Nephron (organoid): ENCODE data around the gene FEM1C.

Experiments used
- H3K27ac Mint-ChIP-seq, 3 experiments: 2 replicates each; pipeline ENCODE4 v1.8.0; 2020; ENCODE audit warnings: mixed read lengths in 3 of 3, mild to moderate bottlenecking in 2 of 3, moderate library complexity in 1 of 3
- H3K27me3 Mint-ChIP-seq: 2 replicates; pipeline ENCODE4 v1.8.0; 2021; ENCODE audit warnings: low read depth, mild to moderate bottlenecking, moderate library complexity, mixed read lengths
- H3K36me3 Mint-ChIP-seq: 2 replicates; pipeline ENCODE4 v1.8.0; 2020; ENCODE audit warnings: low read depth, mixed read lengths
- H3K4me1 Mint-ChIP-seq: 2 replicates; pipeline ENCODE4 v1.8.0; 2020; ENCODE audit warnings: mixed read lengths
- H3K4me3 Mint-ChIP-seq, 3 experiments: 2 replicates each; pipeline ENCODE4 v1.8.0; 2020; ENCODE audit warnings: mild to moderate bottlenecking in 3 of 3, mixed read lengths in 3 of 3, moderate library complexity in 2 of 3
- H3K9me3 Mint-ChIP-seq: 2 replicates; pipeline ENCODE4 v1.8.0; 2020; ENCODE audit warnings: mixed read lengths
- CTCF ChIP-seq, 3 experiments: fragments of 200-600 bp; sonication (generic); IDR thresholded peaks; one replicate each; pipeline ENCODE4 v1.5.0; 2021; ENCODE audit warnings: antibody characterized with exemption in 3 of 3; ENCODE audit not compliant: unreplicated experiment in 3 of 3

The FEM1C gene

DNA sequence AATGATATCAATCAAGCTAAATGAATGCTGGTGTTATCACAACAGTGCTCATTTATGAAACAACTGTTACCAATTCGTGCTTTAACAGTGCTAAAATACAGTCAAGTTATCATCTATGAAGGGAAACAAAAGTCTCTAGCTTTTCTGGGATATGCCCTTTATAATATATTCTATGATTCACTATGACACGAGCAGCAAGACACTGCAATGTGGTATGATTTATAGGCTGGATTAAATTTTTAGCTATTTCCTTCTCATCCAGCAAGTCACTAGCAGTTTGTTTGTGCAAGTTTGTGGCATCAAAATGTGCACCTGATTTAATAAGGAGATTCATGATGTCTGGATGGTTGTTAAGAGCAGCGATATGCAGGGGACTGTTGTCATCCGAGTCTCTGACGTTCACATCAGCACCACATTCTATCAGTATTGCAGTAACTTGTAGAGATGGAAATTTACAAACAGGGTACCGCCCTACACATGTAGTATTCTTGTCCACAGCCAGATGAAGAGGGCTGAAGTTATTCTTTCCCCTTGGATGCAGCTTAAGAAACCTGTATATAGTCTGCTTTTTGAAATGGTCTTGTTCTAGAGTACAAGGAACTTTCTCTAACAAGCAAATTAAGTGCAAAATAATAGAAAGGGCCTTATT lies 20.3 kb downstream of the FEM1C start:
- Mint-ChIP-seq H3K4me1 (peaks cover 13% of the 10 kb centered on the region), H3K9me3 (no peaks in the 10 kb centered on the region), H3K36me3 (peaks cover 43% of the 10 kb centered on the region), H3K4me3 (no peak overlapping the region), H3K27me3 (no peaks in the 10 kb centered on the region), H3K27ac (no peak overlapping the region)
- no peak for TF ChIP-seq CTCF (IDR thresholded peaks at IDR 0.05; ENCODE audit: unreplicated experiment in 3 of 3)

- Mint-ChIP-seq H3K27me3 (no peaks in the 10 kb centered on the region), H3K36me3 (peaks cover 43% of the 10 kb centered on the region), H3K9me3 (no peaks in the 10 kb centered on the region), H3K4me1 (no peaks in the 10 kb centered on the region), H3K4me3 (no peak overlapping the region), H3K27ac (no peak overlapping the region)
- TF ChIP-seq CTCF (IDR thresholded peaks at IDR 0.05; ENCODE audit: unreplicated experiment in 3 of 3), result no peak
Observed at GRCh38 chr5:115522832-115523403, 21.7 kb downstream of the FEM1C start.

- no peak for TF ChIP-seq CTCF (IDR thresholded peaks at IDR 0.05; ENCODE audit: unreplicated experiment in 3 of 3)
- H3K27me3 Mint-ChIP-seq, result no peaks in the 10 kb centered on the region
Observed at GRCh38 chr5:115520191-115520590, 24.4 kb downstream of the FEM1C start.

GRCh38 chr5:115516372-115516771 lies 28.2 kb downstream of the FEM1C start:
- no peak for TF ChIP-seq CTCF (IDR thresholded peaks at IDR 0.05; ENCODE audit: unreplicated experiment in 3 of 3)
- peaks cover 15% of the 10 kb centered on the region for H3K36me3 Mint-ChIP-seq
- H3K9me3 Mint-ChIP-seq, result peaks cover 4% of the 10 kb centered on the region
- no peak overlapping the region for H3K4me3 Mint-ChIP-seq
- H3K27ac Mint-ChIP-seq, result no peak overlapping the region
- H3K4me1 Mint-ChIP-seq, result no peaks in the 10 kb centered on the region
- H3K27me3 Mint-ChIP-seq, result no peaks in the 10 kb centered on the region

More at GRCh38 chr5:115520191-115520590, 24.4 kb downstream of the FEM1C start:
- Mint-ChIP-seq H3K36me3 (peaks cover 32% of the 10 kb centered on the region), H3K4me3 (no peak overlapping the region), H3K9me3 (no peaks in the 10 kb centered on the region), H3K4me1 (no peaks in the 10 kb centered on the region), H3K27ac (no peak overlapping the region)

DNA sequence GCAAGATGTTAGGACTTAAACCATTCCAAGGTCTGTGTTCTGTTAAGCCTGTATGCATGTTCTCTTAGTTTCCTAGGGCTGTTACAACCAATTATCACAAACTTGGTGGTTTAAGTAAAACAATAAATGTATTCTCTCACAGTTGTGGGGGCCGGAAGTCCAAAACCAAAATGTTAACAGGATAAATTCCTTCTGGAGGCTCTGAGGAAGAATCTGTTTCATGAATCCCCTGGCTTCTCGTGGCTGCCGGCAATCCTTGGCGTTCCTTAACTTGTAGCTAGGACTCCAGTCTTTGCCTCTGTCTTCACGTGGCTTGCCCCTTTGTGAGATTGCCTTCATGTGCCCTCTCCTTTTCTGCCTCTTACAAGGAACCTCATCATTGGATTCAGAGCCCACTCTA lies 30.4 kb downstream of the FEM1C start:
- Mint-ChIP-seq H3K9me3 (peaks cover 6% of the 10 kb centered on the region), H3K27ac (no peak overlapping the region), H3K36me3 (peaks cover 4% of the 10 kb centered on the region), H3K27me3 (no peaks in the 10 kb centered on the region), H3K4me1 (no peaks in the 10 kb centered on the region), H3K4me3 (no peak overlapping the region)
- TF ChIP-seq CTCF (IDR thresholded peaks at IDR 0.05; ENCODE audit: unreplicated experiment in 3 of 3), result no peak

GRCh38 chr5:115511632-115512031 lies 32.9 kb downstream of the FEM1C start:
- TF ChIP-seq CTCF (IDR thresholded peaks at IDR 0.05; ENCODE audit: unreplicated experiment in 3 of 3), result no peak

More at GRCh38 chr5:115511632-115512031, 32.9 kb downstream of the FEM1C start:
- no peak overlapping the region for H3K27ac Mint-ChIP-seq
- peaks cover 6% of the 10 kb centered on the region for H3K9me3 Mint-ChIP-seq
- H3K36me3 Mint-ChIP-seq, result peaks cover 4% of the 10 kb centered on the region
- H3K4me1 Mint-ChIP-seq, result no peaks in the 10 kb centered on the region
- H3K4me3 Mint-ChIP-seq, result no peak overlapping the region
- H3K27me3 Mint-ChIP-seq, result no peaks in the 10 kb centered on the region
